Spleen (tissue), 11 donors: Measurements from ENCODE around the gene OBP2A. TPM values are rescaled to one million over a fixed set of nuclear protein-coding genes. Genes with fewer than 3 reads are reported as not detected.
A peak's percentile ranks its signal among the peaks of the same experiment; 100 is the strongest.

Experiments
- DNase-seq: peaks from one replicate; pipeline ENCODE4 v3.0.0-alpha.2; 2020
- H3K27ac ChIP-seq, 8 donors: fragments of 200-600 bp; sonication (generic) in 7 of 8; 1 replicate in 4 of 8; 2 replicates in 4 of 8; pipeline versions ENCODE4 v1.5.0 to v1.8.0; 2016 to 2021; ENCODE audit warnings: inconsistent platforms in 4 of 8, mild to moderate bottlenecking in 4 of 8, moderate library complexity in 1 of 8
- H3K27me3 ChIP-seq, 7 donors: fragments of 200-600 bp; sonication (generic) in 6 of 7; replicated peaks in 1 of 7; 1 replicate in 4 of 7; 2 replicates in 3 of 7; pipeline versions ENCODE4 v1.5.0 to v1.8.0; 2016 to 2021; ENCODE audit warnings: inconsistent platforms in 3 of 7, mild to moderate bottlenecking in 1 of 7
- H3K36me3 ChIP-seq, 6 donors: fragments of 200-600 bp; sonication (generic) in 5 of 6; 1 replicate in 4 of 6; 2 replicates in 2 of 6; pipeline versions ENCODE4 v1.5.0 to v1.8.0; 2016 to 2021; ENCODE audit warnings: inconsistent platforms in 2 of 6
- H3K4me1 ChIP-seq, 6 donors: fragments of 200-600 bp; sonication (generic) in 5 of 6; 1 replicate in 3 of 6; 2 replicates in 3 of 6; pipeline versions ENCODE4 v1.5.0 to v1.8.0; 2016 to 2021; ENCODE audit warnings: inconsistent platforms in 3 of 6
- H3K4me3 ChIP-seq, 8 donors: fragments of 200-600 bp; sonication (generic) in 7 of 8; 1 replicate in 4 of 8; 2 replicates in 4 of 8; pipeline versions ENCODE4 v1.5.0 to v1.8.0; 2016 to 2021; ENCODE audit warnings: inconsistent platforms in 4 of 8, mild to moderate bottlenecking in 4 of 8, moderate library complexity in 2 of 8
- H3K9me3 ChIP-seq, 8 donors: fragments of 200-600 bp; sonication (generic) in 7 of 8; 1 replicate in 4 of 8; 2 replicates in 4 of 8; pipeline versions ENCODE4 v1.5.0 to v1.8.0; 2016 to 2021; ENCODE audit warnings: inconsistent platforms in 4 of 8
- CTCF ChIP-seq, 11 experiments: fragments of 200-600 bp in 7 of 11; fragments of 450-650 bp in 4 of 11; sonication (generic) in 4 of 11; IDR thresholded peaks in 8 of 11; conservative IDR thresholded peaks in 3 of 11; 1 replicate in 7 of 11; 2 replicates in 4 of 11; pipeline versions ENCODE4 v1.4.0 to v1.8.0; 2016 to 2021; ENCODE audit warnings: antibody characterized with exemption in 11 of 11, inconsistent platforms in 4 of 11, mild to moderate bottlenecking in 1 of 11
- POLR2A ChIP-seq, 3 donors: fragments of 450-650 bp; IDR thresholded peaks; one replicate each; pipeline ENCODE4 v1.5.1; 2017; ENCODE audit warnings: antibody characterized with exemption in 3 of 3, mild to moderate bottlenecking in 1 of 3
- POLR2AphosphoS5 ChIP-seq, 3 donors: sonication (generic); formaldehyde crosslinking; IDR thresholded peaks; one replicate each; pipeline ENCODE4 v1.5.1; 2017; ENCODE audit warnings: antibody characterized with exemption in 3 of 3
- WGBS, 5 donors: extraction: QIAGEN DNeasy Blood & Tissue Kit in 3 of 5; methylation state at CpG; one replicate each; pipeline versions ENCODE4 v1.1.5 to v1.1.7; 2013 to 2018; 5-methylcytosine and 5-hydroxymethylcytosine counted together
- intact Hi-C: fragments of 100-400 bp; cut with DNase I; formaldehyde crosslinking; loops from one replicate; pipeline ENCODE4 v1.15.0; 2023; ENCODE audit warnings: low total_unique reads
- polyA plus RNA-seq, 3 donors: library from polyadenylated mRNA; stranded (reverse); fragments of 200-250 nt; gene quantifications; one replicate each; pipeline ENCODE4 v1.2.1, GENCODE V29; 2013
- total RNA-seq, 7 donors: library from RNA; depleted of rRNA in 3 of 7; stranded (reverse); fragments of >200 nt in 3 of 7; fragmentation: NEBNext Ultra II Directional in 4 of 7; extraction: Animal tissue kit (Norgen Biotek cat#: 25700) in 4 of 7; gene quantifications; one replicate each; pipeline versions ENCODE4 v1.1.0 to v1.2.1, GENCODE V29; 2016 to 2021
- donor health status: healthy with polysubstance abuse.
- donor health status: DM: no; HTN: no; CAD: no; lungs with moderate emphysema.
- donor health status: DM: no; HTN: no; CAD: no.
- donor health status: Bipolar disorder and iron deficiency.
- donor health status: healthy.
- donor health status: DM: no; HTN: no; CAD: no.
- donor health status: DM: yes; HTN: yes; CAD: no.

The OBP2A gene
- total and polyA plus RNA-seq, 10 donors, result 0.40 TPM; not detected in 9

GRCh38 chr9:135506327-135507103, 39.4 kb upstream of the OBP2A start:
- Histone ChIP-seq H3K4me1 (peaks cover 6 to 47% (median 24%) of the 10 kb centered on the region in 6 donors), H3K27ac (peak overlapping the region in 4 of 8 donors; percentile 33 to 52 (median 46)), H3K27me3 (no peaks in the 10 kb centered on the region), H3K36me3 (peaks cover 0 to 39% (median 29%) of the 10 kb centered on the region in 6 donors), H3K9me3 (peaks cover 0 to 27% (median 20%) of the 10 kb centered on the region in 8 donors), H3K4me3 (no peak overlapping the region)
- TF ChIP-seq POLR2AphosphoS5 (IDR thresholded peaks at IDR 0.05) (peak; percentile 65 to 82 (median 77)), CTCF (IDR thresholded peaks at IDR 0.05 in 8 of 11, conservative IDR thresholded peaks at IDR 0.05 in 3 of 11) (no peak)
- 63 to 80% (median 67%) methylated on average over 3 to 14 of the region's 14 CpGs for WGBS, 5 donors
- intact Hi-C loops, result no loop called here
- peak; percentile 76 for DNase-seq

GRCh38 chr9:135507104-135508035, 38.6 kb upstream of the OBP2A start:
- DNase-seq, result peak; percentile 68
- Histone ChIP-seq H3K27me3 (no peaks in the 10 kb centered on the region), H3K4me1 (peaks cover 0 to 38% (median 16%) of the 10 kb centered on the region in 6 donors), H3K4me3 (no peak overlapping the region), H3K36me3 (peaks cover 0 to 33% (median 28%) of the 10 kb centered on the region in 6 donors), H3K9me3 (peaks cover 0 to 27% (median 20%) of the 10 kb centered on the region in 8 donors), H3K27ac (peak overlapping the region in 3 of 8 donors; percentile 19 to 29 (median 19))
- no peak for TF ChIP-seq POLR2A (IDR thresholded peaks at IDR 0.05)
- TF ChIP-seq POLR2AphosphoS5 (IDR thresholded peaks at IDR 0.05), result peak in 1 of 3 donors; percentile 7
- intact Hi-C loops, result no loop called here
- WGBS, 5 donors, result 91 to 94% (median 92%) methylated on average over 23 of the region's 23 CpGs

- Histone ChIP-seq H3K9me3 (peaks cover 0 to 27% (median 20%) of the 10 kb centered on the region in 8 donors), H3K27me3 (no peaks in the 10 kb centered on the region), H3K36me3 (peaks cover 0 to 24% (median 21%) of the 10 kb centered on the region in 6 donors), H3K4me3 (no peak overlapping the region), H3K4me1 (peaks cover 0 to 29% (median 9%) of the 10 kb centered on the region in 6 donors), H3K27ac (no peak overlapping the region)
- DNase-seq, result peak; percentile 27
- 88 to 92% (median 90%) methylated on average over 6 to 9 of the region's 9 CpGs for WGBS, 5 donors
- intact Hi-C loops, result no loop called here
- TF ChIP-seq POLR2AphosphoS5 (IDR thresholded peaks at IDR 0.05), result no peak
- no peak for TF ChIP-seq POLR2A (IDR thresholded peaks at IDR 0.05)
- TF ChIP-seq CTCF (IDR thresholded peaks at IDR 0.05 in 8 of 11, conservative IDR thresholded peaks at IDR 0.05 in 3 of 11), result no peak
Measured at GRCh38 chr9:135508211-135508820, 37.6 kb upstream of the OBP2A start.

GRCh38 chr9:135509458-135509857, 36.5 kb upstream of the OBP2A start:
- no peak overlapping the region for H3K27ac ChIP-seq
- peaks cover 0 to 27% (median 20%) of the 10 kb centered on the region in 8 donors for H3K9me3 ChIP-seq
- H3K27me3 ChIP-seq, result peaks cover 0 to 1% (median 0%) of the 10 kb centered on the region in 7 donors
- H3K4me3 ChIP-seq, result no peak overlapping the region
- no peak for DNase-seq
- WGBS, 5 donors, result 78 to 97% (median 85%) methylated on average over 2 of the region's 2 CpGs
- intact Hi-C loops, result no loop called here
- peaks cover 0 to 13% (median 9%) of the 10 kb centered on the region in 6 donors for H3K36me3 ChIP-seq
- TF ChIP-seq CTCF (IDR thresholded peaks at IDR 0.05 in 8 of 11, conservative IDR thresholded peaks at IDR 0.05 in 3 of 11) (no peak), POLR2A (IDR thresholded peaks at IDR 0.05) (no peak), POLR2AphosphoS5 (IDR thresholded peaks at IDR 0.05) (no peak)
- H3K4me1 ChIP-seq, result peaks cover 0 to 19% (median 7%) of the 10 kb centered on the region in 6 donors
